ENCODE measurements around the gene PPP1R14B. TPM values are rescaled to one million over a fixed set of nuclear protein-coding genes. Genes with fewer than 3 reads are reported as not detected.
A peak's percentile ranks its signal among the peaks of the same experiment; 100 is the strongest.

PPP1R14B gene
- total RNA-seq, 1 experiment from 2014 or later = 293 TPM

- no peak for DNase-seq (ENCODE audit: low spot score)
- in situ Hi-C loops (cut with HindIII; ENCODE audit: low sequenced_read_pairs) = no loop called here
Measured at GRCh38 chr11:64237484-64237951, 9.2 kb downstream of the PPP1R14B start.

DNA sequence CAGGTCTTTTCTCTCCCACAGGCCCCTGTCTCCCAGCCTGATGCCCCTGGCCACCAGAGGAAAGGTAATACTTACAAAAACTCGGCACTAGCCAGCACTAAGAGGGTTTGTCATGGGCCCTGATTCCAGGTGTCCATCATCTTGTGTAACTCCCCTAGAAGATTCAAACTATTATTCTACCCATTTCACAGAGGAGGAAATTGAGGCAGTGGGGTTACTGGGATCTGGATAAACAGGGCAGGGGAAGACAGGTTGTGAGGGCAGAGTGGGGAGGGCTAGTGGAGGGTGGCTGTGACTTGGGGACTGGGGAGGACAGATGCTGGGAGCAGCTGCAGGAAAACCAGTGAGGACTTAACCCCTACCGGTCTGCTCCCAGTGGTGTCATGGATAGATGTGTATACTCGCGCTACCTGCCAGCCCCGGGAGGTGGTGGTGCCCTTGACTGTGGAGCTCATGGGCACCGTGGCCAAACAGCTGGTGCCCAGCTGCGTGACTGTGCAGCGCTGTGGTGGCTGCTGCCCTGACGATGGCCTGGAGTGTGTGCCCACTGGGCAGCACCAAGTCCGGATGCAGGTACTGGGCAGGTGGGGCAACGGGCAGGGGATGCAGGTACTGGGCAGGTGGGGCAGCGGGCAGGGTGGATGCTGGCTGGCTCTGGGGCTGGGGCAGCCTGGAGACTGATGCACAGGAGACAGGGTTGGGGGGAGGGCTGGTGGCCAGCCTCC, 11.1 kb downstream of the PPP1R14B start:
- in situ Hi-C loops (cut with HindIII; ENCODE audit: low sequenced_read_pairs) = no loop called here
- no peak for DNase-seq (ENCODE audit: low spot score)

- in situ Hi-C loops (cut with HindIII; ENCODE audit: low sequenced_read_pairs) = no loop called here
- no peak for DNase-seq (ENCODE audit: low spot score)
Measured at GRCh38 chr11:64234647-64235379, 11.9 kb downstream of the PPP1R14B start.

- in situ Hi-C loops (cut with HindIII; ENCODE audit: low sequenced_read_pairs) = no loop called here
- no peak for DNase-seq (ENCODE audit: low spot score)
Measured at GRCh38 chr11:64233913-64234586, 12.7 kb downstream of the PPP1R14B start, which contains the start of gene VEGFB. TSS of gene VEGFB (plus strand) at chr11:64234584. CDS start at chr11:64234834, 250 bp downstream.

DNA sequence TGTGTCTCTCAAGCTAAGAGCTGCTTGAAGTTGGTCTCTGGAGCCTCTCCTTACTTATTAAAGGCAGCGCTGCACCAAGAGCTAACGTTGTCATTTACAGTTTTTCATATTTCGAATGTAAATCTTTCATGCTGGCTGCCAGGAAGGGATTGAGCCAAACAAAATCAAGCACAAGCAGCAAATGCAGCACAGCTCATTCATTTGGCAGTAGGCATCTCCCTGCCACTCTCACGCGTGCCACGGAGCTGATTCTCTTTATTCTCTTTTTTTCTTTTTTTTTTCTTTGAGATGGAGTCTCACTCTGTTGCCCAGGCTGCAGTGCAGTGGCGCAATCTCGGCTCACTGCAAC, 13.8 kb downstream of the PPP1R14B start:
- in situ Hi-C loops (cut with HindIII; ENCODE audit: low sequenced_read_pairs) = no loop called here
- DNase-seq (ENCODE audit: low spot score) = no peak

- in situ Hi-C loops (cut with HindIII; ENCODE audit: low sequenced_read_pairs) = no loop called here
Measured at GRCh38 chr11:64232182-64232966, 14.4 kb downstream of the PPP1R14B start.

DNA sequence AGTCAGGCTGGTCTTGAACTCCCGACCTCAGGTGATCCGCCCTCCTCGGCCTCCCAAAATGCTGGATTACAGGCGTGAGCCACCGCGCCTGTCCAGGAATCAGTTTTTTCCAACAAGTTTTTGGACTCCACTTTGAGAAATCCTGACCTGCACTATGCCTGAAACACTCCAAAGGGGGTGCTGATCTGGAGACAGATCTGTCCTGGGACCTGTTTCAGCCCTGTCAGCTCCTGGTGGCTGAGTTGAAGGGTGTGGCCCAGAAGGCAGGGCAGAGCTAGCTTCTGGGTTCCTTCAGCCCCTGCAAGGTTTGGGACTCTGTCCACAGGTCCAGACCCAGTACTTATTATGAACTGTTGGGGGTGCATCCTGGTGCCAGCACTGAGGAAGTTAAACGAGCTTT, 15.2 kb downstream of the PPP1R14B start:
- in situ Hi-C loops (cut with HindIII; ENCODE audit: low sequenced_read_pairs) = no loop called here
- DNase-seq (ENCODE audit: low spot score) = no peak

More at GRCh38 chr11:64232182-64232966, 14.4 kb downstream of the PPP1R14B start:
- no peak for DNase-seq (ENCODE audit: low spot score)

- in situ Hi-C loops (cut with HindIII; ENCODE audit: low sequenced_read_pairs) = no loop called here
Measured at GRCh38 chr11:64230985-64231365, 15.8 kb downstream of the PPP1R14B start.

DNA sequence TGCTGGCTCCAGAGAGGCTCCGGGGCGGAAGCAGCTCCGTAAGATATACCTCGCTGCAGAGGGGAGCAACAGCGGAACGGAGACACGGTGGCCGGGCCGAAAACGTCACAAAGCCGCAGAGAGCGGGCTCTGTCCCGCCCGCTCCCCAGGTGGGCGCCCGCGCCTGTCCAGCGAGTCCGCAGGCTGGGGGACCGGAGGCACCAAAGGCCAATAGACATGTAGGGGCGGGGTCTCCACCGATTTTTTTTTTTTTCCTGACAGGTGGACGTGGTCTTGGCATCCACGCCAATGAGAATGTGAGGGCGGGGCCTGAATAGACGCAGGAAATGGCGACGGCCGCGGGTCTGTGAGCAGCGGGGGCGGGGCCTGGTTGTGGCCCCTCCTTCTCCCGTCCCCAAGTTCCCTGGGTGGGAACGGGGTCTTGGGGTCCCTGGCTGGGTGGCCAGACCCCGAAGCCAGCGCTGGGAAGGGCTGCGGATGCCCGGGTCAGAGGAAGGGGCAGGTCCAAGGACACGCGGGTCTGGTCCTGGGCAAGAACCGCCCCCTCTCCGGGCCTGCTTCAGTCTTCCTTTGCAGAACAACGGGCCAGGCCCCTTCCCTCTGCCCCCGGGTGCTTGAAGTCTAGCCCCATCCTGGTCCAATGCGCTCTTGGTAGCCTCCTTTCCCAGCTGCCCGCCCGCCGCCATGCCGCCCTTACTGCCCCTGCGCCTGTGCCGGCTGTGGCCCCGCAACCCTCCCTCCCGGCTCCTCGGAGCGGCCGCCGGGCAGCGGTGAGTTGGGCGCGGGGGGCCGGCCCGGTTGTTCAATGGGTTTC, 16.4 kb downstream of the PPP1R14B start, which contains the start of gene DNAJC4:
Gene DNAJC4 (plus strand): TSS at position 378 of the 814 bp plus-strand sequence. CDS start 307 bp downstream, at position 685.
- peak; percentile 98 for DNase-seq (ENCODE audit: low spot score)
- in situ Hi-C loops (cut with HindIII; ENCODE audit: low sequenced_read_pairs) = no loop called here

More at GRCh38 chr11:64230985-64231365, 15.8 kb downstream of the PPP1R14B start:
- DNase-seq (ENCODE audit: low spot score) = no peak

DNA sequence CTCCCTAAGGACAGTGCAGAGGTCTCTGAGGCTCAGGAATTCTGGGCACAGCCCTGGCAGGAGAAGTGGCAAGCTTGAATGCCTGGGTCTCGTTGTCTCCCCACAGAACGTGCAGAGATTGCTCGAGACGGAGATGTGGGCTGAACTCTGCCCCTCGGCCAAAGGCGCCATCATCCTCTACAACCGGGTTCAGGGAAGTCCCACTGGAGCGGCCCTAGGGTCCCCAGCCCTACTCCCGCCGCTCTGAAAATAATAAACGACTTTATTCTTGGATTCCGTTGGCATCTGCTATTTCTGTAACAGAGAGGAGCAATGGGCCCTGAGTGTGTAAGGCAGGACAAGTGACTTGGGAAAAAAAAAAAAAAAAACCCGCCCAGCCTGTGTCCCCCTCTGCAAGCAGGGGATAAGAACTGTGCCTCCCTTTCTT, 17.0 kb downstream of the PPP1R14B start:
- in situ Hi-C loops (cut with HindIII; ENCODE audit: low sequenced_read_pairs) = no loop called here
- DNase-seq (ENCODE audit: low spot score) = no peak

DNA sequence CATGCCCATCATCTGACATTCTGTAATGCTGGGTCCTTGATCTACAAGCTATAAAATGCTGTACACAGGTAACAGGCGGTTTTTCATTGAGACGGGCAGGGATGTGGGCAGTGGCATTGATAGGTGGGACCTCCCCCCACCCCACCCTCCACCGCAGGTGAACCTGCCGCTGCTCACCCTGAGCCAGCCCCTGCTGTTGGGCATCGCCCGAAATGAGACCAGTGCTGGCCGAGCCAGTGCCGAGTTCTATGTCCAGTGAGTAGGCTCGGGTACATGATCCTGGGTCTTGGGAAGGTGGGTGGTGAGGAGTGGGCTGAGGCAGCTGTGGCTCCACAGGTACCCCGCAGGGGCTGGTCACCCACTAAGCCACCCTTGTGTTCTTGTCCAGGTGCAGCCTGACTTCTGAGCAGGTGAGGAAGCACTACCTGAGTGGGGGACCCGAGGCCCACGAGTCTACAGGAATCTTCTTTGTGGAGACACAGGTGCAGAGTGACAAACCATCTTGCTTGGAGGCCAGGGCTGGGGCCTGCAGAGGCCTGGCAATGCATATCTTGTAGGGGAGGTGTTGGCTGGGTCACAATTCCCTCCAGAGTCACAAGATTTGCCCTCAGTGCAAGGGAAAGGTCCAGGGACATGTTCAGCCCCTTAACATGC, 17.5 kb downstream of the PPP1R14B start:
- in situ Hi-C loops (cut with HindIII; ENCODE audit: low sequenced_read_pairs) = no loop called here

DNA sequence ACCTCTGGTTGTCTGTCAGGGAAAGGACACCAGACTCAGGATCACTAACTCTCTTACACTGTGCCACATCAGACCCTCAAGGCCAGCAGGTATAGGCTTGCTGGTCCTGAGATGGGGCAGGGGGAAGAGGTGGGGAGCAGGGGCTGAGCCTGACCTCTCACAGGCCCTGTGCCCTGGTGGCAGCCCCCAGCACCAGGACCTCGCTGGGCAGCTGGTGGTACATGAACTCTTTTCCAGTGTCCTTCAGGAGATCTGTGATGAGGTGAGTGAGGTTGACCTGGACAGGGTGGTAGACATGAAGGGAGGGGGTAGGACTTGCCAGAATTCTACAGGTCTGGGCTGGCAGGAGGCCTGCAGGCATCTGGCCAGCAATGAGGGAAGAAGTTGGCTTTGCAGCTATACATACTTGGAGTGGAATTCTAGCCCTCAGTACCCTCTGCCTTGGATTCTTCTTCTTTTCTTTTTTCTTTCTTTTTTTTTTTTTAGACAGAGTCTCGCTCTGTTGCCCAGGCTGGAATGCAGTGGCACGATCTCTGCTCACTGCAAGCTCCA, 19.3 kb downstream of the PPP1R14B start:
- DNase-seq (ENCODE audit: low spot score) = no peak
- in situ Hi-C loops (cut with HindIII; ENCODE audit: low sequenced_read_pairs) = no loop called here

More for the DNA sequence above, 17.5 kb downstream of the PPP1R14B start:
- DNase-seq (ENCODE audit: low spot score) = no peak

- in situ Hi-C loops (cut with HindIII; ENCODE audit: low sequenced_read_pairs) = no loop called here
- DNase-seq (ENCODE audit: low spot score) = no peak
Measured at GRCh38 chr11:64226507-64227051, 20.2 kb downstream of the PPP1R14B start.

GRCh38 chr11:64225608-64226506, 20.9 kb downstream of the PPP1R14B start, which contains the start of the genes NUDT22 and TRPT1:
TSS of gene NUDT22 (plus strand) at chr11:64226274. CDS start at chr11:64226653, 379 bp downstream.
TSS of gene TRPT1 (minus strand) at chr11:64226186. CDS start at chr11:64225860, 326 bp downstream.
- peak; percentile 85 for DNase-seq (ENCODE audit: low spot score)
- in situ Hi-C loops (cut with HindIII; ENCODE audit: low sequenced_read_pairs) = no loop called here

- in situ Hi-C loops (cut with HindIII; ENCODE audit: low sequenced_read_pairs) = no loop called here
- DNase-seq (ENCODE audit: low spot score) = no peak
Measured at GRCh38 chr11:64224891-64225607, 21.7 kb downstream of the PPP1R14B start.

All from G401 (cell line).